Measurements from ENCODE around the gene GRIK2.

Gene GRIK2

GRCh38 chr6:101400326-101401135 lies 7.0 kb downstream of the GRIK2 start:
- DNase-seq, result no peak

DNA sequence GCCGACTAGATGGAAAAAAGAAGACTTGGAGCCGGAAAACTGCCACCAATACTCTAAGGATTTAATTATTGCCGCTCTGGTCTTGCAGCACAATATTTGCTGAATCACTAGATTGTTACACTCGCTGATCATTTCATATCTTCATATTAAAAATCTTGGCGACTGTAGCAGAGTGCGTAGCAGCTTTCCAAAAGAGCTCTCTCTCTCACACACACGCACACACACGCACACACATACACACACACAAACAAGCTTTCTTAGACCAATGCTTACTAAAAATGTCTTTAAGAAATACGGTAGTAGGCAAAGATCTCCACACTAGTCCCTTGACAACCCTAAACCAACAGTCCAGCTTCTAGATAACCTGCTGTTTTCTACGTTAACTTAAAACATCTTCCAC lies 7.7 kb downstream of the GRIK2 start:
- no peak for DNase-seq

DNA sequence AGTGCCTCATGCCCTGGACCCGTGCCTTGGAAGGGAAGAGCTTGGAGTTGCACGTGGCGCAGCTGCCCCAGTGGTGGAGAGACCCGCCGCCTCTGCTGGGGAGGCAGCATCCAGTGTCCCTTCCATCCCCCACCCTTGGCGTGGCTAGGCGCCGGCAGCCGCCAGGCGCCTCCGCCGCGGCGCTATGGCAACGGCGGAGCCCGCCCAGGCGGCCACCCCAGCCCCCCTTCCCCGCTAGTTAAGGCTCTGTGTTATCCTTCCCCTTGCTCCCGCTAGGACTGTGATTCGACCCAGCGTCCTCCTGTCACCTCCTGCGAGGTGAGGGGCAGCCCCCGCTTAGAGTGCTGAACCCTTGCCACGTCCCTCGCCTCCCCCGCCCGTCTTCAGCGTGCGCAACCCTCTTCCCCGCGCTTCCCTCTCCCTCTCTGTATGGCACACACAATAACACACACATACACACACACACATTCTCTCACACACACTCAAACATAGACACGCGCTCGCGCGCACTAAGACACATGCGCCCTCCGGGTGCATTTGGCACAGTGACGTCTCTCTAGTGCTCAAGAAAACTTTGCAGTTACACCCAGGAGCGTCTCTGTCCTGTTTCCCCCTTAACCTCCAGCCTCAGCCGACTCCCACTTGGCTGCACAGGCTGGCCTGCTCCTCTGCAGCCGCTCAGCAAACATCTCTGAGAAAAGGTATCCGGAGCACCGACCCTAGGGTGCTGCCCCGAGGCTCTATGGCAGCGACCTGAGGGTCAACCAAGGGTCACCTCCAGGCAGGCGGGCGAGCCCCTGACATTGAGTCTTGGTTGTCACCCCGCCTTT lies 8.5 kb downstream of the GRIK2 start:
- DNase-seq, result no peak

DNA sequence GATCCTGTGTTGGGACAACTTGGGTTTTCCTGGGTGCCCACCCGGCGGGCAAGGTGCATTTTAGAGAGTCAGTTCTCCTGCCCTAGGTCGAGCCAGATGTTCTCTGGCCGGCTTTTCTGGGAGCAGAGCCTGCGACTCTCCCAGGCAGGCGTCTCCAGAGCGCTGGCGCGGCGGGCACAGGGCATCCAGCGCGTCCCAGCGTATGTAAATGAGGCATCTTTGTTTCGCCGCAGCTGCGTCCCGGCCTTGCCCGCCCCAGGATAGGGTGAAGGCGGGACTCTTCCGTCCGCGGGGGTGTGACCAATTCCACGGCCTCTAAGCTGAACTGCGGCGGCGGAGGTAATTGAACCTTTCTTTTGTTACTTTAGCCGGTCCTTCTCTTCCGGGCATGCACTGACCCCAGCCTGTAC lies 9.1 kb downstream of the GRIK2 start:
- no peak for DNase-seq

GRCh38 chr6:101403216-101403945 lies 9.9 kb downstream of the GRIK2 start:
- no peak for DNase-seq

GRCh38 chr6:101404775-101405174 lies 11.3 kb downstream of the GRIK2 start:
- no peak for DNase-seq

DNA sequence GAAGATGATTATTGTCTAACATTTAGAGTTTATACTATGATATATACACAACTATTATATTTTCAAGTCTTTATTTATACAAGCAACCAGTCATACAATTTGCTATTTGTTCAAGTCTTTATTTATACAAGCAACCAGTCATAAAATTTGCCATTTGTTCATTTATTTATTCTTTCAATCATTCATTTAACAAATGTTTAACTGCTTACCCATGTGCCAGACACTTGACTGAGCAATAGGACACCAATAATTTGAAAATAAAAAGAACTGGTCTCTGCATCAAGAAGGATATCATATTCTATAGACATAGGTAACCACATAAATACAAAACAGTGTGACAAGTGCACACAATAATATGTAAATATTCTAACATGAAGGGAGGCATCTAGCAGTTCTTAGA lies 20.3 kb downstream of the GRIK2 start:
- no peak for DNase-seq

DNA sequence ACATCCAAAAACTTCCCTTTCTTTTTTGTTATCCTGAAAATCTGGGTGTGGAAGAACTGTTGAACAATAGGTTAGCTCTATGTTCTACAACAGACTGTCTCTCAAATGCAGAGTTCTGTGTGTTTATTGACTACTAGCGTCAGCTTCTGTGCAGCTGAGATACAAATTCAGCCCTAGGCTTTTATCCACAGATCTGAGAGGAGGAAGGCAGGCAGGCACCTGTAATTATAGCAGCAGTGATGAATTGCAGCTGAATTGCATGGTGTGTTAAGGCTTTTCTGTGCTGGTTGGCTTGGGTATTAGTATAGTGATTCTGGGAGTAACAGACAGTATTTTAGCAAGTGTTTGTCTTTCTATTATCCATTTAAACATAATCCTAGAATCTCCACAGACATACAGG lies 24.4 kb downstream of the GRIK2 start:
- no peak for DNase-seq

DNA sequence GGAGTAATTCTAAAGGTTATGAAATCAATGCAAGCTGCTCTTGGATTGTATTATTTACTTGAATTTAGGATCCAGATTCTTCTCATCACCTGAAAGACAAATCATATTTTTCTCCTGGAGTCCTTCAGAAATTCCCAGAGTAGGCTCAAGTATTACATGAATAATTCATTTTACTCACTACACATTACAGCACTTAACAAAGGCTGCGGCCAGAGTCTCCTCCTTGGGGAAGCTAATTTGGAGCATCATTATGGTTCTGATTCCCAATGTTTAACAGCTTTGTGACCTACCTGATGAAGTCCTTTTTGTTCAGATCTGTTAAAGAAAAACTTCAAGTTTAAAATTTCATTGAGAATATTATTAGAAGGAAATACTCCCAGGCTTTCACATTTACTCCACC lies 28.7 kb downstream of the GRIK2 start:
- no peak for DNase-seq

- DNase-seq, result peak in 1 of 2 experiments; percentile 18
Observed at GRCh38 chr6:101422811-101423210, 29.3 kb downstream of the GRIK2 start.

- DNase-seq, result peak; percentile 57 to 83
Observed at GRCh38 chr6:101429270-101429669, 35.8 kb downstream of the GRIK2 start.

GRCh38 chr6:101429845-101430244 lies 36.3 kb downstream of the GRIK2 start:
- DNase-seq, result no peak

DNA sequence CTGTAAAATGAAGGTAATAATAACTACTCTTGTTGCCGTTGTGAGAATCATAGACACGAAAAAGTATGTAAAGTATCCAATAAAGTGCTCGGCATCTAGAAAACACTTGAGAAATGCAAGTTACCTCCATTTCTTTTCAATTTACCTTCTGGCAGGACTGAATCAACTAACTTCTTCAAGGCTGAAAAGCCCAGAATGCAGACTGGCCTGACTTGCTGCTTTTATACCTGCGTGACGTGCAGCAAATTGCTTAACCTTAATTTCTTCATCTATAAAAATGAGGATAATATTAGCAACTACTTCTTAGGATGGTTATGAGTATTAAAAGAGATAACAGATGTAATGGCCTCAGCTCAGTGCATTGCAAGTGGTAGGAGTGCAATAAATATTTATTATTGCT lies 39.6 kb downstream of the GRIK2 start:
- DNase-seq, result no peak

GRCh38 chr6:101434601-101435000 lies 41.1 kb downstream of the GRIK2 start:
- no peak for DNase-seq

GRCh38 chr6:101435038-101435437 lies 41.5 kb downstream of the GRIK2 start:
- no peak for DNase-seq

DNA sequence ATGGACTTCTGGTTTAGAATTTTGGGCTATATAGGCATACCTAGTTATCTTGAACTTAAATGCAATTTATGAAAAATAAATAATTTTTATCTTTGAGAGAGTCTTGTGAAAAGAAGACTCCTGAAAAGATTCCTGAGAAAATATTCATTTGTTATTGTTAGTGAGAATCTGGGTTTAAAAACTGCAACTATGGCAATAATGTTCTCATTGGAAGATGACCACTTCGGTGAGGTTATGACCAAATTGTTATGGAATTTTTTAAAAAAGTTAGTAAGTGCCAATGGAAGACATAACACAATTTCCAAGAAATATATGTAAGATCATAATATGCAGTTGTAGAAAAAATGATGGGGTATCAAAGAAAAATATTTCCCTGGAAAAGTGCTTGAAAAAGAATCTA lies 46.3 kb downstream of the GRIK2 start:
- no peak for DNase-seq

DNA sequence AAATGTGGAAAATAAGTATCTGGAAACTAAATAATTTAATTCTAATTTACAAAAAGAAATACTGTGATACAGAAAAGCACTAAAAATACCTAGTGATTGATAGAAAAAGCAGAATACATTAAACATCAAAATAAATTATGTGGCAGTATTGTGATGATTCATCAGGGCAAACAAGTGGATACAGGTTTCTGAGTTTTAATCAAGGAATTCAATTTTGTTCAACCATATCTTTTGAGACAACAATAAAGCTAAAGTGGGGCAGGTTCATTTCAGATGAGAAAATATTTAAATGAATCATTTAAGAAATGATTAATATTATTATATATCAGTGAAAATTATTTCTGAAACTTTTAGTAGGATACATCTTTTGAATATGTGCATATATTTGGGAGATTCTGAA lies 49.8 kb downstream of the GRIK2 start:
- DNase-seq, result no peak

DNA sequence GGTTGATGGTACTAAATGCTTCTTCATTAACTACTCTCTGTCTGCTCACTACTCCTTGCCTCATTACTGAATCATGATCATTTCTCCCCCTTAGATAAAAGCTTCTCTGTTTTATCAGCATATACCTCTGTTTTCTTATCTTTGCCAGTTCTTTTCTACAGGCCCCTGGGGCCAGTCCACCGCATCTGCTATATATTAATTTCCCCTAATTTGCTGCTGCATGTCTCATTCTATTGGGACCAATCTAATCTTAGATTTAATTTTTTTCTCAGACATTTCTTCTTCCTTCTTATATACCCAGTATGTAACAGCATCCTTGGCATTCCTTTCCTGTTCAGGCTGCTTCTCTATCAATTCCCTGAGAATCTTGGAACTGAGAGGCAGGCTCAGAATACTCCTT lies 51.2 kb downstream of the GRIK2 start:
- DNase-seq, result no peak

DNA sequence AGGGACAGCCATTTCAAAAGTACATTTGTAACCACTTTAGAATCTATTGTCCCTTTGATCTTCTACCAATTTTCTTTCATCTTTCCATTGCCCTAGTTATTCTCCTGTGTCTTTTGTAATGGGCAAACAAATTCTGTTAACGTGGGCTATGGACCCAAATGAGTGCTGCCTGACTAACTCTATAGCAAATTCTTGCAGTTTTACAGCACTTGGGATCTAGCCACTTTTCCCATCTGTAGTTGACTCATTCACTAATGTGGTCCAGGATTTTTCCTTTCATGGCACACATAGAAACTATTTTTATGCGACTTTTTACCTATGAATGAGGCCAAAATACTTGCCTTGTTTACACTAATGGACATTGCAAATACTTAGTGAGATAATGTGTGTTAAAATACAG lies 52.0 kb downstream of the GRIK2 start:
- peak; percentile 35 to 68 for DNase-seq

DNA sequence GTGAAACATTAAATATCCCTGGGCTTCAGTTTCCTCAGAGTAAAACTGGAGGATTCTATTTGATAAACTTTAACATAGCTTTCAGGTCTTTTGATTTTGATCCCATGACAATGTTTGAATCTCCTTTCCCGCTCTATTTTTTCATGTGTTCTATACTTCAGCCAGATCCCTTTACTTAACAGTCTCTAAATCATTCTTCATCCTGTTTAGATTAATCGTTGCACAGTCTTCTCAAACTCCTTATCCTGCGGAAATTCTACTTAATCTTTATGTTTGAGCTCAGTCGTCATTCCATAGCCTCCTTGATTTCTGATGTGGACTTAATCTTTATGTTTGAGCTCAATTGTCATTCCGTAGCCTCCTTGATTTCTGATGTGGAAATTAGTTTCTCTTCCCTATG lies 57.4 kb downstream of the GRIK2 start:
- no peak for DNase-seq

- DNase-seq, result no peak
Observed at GRCh38 chr6:101451981-101452380, 58.5 kb downstream of the GRIK2 start.

- peak; percentile 53 to 59 for DNase-seq
Observed at GRCh38 chr6:101453221-101453620, 59.7 kb downstream of the GRIK2 start.

DNA sequence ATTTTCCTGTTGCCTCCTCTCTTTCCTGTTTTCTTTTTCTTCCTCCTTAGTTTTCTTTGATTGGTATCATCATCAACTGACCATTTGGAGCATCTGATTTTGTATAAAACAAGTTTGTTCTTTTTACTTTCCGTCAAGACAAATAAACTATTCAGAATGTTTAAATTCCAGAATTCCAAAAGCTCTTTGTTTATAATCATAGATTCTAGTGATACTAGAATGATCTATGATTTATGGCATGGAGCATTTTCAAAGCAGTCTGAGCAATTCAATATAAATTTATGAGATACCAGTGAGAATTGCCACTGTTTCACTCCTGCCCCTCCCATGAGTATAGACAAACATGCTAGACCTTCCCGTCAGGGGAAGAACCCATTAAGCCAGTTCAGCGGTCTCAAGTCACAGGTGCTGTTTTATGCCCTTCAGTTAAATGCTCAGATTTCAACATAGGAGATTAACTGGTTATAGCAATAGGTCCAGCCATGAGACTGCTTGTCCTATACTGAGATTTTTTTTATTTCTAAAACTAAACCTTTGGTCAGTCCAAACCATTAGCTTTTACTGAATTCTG lies 60.7 kb downstream of the GRIK2 start:
- peak in 1 of 2 experiments; percentile 40 for DNase-seq
